HG03354 (cell line): ENCODE measurements around the gene INTS6.
"Not testable (repeated sequence)": the region's sequence is repeated elsewhere in the genome, so short reads cannot be mapped to it uniquely, and the experiment has no call there.

Experiments
- ATAC-seq: cut with Tn5 transposase; IDR thresholded peaks from one replicate; pipeline ENCODE4 v1.9.1; 2021; ENCODE audit warnings: mild to moderate bottlenecking; ENCODE audit not compliant: unreplicated experiment, poor library complexity, severe bottlenecking

The INTS6 gene

DNA sequence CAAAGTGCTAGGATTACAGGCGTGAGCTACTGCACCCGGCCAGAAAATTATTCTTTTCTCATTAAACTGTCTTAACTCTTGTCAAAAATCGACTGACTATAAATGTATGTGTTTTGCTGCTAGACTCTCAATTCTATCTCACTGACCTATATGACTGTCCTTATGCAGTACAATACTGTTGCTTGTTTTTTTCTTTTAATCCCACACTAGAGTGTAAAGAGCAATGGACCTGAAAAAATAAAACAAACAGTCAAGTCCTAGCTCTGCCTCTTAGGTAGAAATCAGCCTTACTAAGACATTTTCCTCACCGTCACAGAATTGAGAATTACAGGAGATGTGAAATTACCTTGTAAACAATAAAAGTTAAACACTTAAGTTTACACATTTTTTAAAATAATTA, 35.1 kb downstream of the INTS6 start:
- ATAC-seq, result no peak

DNA sequence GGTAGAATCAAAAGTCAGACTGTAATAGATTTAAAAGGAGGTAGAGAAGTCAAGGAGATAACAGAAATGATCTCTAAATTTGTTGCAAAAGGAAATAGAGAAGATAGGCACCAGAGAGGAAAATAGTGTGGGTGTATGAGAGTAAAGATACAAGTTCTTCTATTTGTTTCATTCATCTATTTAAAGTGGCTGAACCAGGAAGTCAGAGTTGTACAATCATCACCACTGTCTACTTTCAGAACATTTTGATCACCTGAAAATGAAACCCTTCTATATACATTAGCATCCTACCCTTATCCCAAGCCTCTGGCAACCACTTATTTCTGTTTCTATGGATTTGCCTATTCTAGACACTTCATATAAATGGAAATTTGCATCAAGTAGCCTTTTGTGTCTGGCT, 36.7 kb downstream of the INTS6 start:
- ATAC-seq, result peak; percentile 57

DNA sequence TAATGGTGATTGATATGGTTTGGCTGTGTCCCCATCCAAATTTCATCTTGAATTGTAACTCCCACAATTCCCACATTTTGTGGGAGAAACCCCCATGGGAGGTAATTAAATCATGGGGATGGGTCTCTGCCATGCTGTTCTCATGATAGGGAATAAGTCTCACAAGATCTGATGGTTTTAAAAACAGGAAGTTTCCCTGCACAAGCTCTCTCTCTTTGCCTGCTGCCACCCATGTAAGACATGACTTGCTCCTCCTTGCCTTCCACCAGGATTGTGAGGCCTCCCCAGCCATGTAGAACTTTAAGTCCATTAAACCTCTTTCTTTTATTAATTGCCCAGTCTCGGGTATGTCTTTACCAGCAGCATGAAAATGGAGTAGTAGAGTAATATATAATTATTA, 37.5 kb downstream of the INTS6 start:
- not testable (repeated sequence) for ATAC-seq

DNA sequence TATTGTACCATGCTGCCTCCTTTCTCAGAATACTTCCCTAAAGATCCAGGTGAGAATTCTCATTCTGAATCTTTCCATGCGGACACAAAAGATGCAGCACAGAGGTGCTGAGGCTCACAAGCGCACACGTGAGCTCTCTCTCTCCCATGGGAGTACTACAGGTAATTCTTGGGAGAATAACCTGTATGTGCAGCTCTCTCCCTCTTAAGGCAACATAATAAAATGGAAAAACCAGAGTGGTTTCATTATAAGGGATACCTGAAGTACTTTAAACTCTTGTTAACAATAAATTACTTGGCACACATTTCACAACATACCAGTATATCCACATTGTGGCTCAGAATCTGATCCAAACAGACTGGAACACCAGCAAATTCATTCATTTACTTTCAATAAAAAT, 40.4 kb downstream of the INTS6 start:
- ATAC-seq, result no peak

DNA sequence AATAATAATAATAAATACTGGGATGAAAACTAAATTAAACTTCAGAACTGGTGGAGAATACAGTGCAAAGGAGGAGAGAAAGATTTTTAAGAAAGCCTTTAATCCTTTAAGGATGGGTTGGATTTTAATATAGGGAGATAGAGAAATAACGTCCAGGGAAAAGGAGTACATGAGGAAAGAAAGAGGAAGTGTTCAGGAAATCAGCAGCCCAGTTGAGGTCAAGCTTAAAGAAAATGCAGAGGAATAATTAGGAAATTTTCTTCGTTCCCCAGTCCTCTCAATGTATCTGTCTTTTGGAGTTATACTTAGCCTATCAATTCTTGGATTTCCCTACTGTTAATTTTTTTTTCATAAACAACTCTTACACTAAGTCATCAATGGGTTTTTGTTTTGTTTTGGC, 47.7 kb downstream of the INTS6 start:
- no peak for ATAC-seq

DNA sequence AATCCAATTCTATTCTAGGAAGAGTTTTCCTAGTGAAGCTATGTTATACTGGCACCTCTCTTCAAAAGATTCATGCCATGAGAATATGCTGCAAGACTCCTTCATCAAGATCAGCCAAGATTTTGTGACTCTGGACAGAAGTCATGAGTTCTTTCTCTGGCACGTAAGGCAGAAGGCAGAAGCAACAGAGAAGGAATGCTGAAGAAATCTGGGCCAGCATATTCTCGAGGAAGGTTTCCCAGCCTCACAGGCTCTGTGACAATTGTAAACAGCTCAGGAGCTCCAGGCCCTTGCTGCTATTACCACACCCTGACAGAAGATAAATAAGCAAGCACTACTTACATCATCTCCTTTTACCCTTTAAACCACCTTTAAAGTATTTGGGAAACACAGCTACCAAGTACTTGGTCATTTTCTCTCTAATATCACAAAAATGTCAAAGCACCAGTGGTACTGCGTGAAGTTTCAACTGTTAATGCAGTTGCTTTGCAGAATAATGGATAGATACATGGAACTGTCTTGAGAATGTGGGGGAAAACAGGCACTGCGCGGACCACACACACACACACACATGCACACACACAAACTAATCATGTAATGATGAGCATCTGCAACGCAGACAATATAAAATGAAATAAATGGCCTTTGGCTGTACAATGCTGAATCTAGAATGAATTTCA, 55.4 kb downstream of the INTS6 start:
- no peak for ATAC-seq

DNA sequence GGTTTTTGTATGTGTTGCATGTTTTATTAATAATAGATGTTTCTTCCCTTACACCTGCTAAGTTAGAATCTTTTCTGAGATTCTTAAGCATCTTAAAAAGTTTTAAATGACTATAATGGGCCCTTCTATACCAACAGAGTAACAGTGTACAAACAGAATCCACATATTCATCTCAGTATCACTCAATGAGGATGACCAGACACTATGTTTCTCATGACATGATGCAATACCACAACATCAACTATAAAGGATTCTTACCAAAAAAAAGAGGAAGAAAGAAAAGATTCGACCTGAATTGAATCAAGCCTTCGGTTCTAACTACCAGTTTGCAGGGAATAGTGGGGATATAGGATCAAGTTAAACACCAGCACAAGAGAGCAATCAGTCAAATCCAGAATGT, 56.5 kb downstream of the INTS6 start:
- peak; percentile 79 for ATAC-seq

DNA sequence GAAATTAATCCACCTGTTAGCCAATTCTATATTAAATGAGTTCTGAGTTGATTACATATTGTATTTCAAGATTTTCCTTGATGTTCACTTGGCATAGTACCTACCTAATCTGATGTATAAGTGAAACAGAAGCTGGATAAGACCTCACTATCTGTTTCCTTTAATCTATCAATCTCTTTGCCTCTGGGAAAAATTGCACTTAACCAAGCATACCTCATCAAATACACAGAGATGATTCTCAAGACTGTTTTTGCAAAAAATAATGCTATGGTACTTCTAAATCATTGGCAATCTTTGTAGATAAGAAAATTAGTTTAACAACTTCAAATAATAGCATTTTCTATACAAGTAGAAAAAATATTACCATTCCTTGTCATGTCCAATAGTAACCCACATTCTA, 58.1 kb downstream of the INTS6 start:
- ATAC-seq, result no peak

DNA sequence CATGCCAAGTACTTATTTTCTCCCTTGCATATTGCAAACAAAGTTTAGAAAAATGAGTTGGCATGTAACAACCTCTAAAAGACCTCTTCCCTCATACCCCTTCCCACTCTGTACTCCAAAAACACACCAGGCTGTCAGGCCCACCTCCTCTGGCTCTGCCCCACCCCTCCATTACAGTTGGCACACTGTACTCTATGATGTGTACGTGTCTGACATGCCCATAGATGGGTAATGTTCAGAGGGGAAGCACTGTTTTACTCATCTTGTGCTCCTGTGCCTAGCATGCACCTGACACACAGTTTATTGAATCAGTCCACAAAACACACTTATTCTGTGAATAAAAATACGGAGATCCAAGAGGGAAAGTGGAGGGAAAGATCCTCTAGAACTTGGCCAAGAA, 67.7 kb downstream of the INTS6 start:
- ATAC-seq, result no peak

DNA sequence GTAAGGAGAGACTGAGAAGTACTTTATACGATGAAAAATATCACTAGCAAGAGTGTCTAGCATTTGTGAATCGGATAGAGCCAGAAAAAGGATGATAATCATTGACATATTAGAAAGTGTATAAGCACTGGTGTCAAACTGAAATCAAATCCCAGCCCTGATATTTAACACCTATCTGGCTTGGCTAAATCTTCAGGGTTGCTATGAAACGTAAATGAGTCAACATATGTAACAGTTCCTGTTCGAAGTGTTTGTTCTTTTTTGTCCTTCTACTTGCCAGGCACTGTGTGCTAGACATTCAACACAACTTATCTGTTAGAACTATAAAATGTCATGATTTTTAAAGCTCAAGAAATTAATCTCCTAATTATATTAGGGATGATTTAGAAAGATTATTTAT, 72.6 kb downstream of the INTS6 start:
- ATAC-seq, result no peak

DNA sequence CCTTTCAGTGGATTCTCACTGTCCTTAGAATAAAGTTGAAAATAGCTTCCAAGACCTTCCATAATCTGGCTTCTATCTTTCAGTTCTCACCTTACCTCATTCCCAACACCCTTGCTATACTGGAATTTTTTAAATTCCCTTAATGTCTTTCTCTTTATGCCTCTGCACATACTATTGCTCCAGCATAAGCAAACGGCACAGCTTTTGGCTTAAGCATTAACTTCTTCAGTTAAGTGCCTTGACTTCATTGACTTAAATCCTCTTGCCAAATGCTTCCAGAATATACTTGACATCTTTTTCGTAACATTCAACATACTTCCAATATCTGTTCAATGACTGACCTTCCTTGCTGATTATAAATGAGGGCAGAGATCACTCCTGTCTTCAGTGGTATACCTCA, 79.4 kb downstream of the INTS6 start:
- no peak for ATAC-seq

DNA sequence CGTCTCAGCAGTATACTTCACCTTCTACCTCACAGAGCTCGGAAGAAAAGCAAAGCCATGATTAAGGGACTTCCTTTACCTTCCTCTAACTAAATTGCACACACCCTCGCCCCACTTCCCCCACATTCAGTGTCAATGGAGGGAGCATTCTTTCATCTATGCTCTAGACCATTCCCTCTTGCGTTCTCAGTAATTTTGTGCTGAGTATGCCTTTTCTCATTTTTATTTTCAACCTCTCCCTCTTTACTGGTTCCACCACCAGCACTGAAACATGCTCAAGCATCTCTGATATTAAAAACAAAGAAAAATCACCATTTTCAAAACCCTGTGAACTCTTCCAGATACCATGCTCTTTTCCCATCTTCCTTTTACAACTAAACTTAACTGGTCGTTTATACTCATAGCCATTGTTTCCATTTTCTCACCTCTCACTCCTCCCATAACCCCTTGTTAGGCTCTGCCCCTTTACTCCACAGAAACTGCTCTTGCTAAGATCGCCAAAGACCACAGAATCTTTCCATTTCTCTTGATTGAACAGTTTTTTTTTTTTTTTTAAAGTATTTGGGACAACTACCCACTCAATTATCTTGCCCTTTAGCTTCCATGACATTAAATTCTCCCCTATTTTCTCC, 81.0 kb downstream of the INTS6 start:
- no peak for ATAC-seq

DNA sequence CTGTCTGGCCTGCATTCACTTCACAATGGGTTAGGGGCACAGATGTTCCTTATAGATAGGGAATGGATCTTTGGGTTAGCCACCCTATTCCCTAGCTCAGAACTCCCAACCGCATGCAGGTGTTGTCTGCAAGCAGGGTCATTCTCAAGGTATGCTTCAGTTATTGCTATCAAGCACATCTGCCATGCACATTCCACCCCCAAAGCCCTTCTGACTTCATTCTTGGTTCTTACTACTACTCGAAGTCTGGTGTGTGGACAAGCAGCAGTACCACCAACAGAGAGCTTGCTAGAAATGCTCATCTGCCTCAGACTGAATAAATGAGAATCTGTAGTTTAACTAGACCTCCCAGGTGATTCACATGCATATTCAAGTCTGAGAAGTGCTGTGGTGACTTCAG, 82.0 kb downstream of the INTS6 start:
- ATAC-seq, result no peak

DNA sequence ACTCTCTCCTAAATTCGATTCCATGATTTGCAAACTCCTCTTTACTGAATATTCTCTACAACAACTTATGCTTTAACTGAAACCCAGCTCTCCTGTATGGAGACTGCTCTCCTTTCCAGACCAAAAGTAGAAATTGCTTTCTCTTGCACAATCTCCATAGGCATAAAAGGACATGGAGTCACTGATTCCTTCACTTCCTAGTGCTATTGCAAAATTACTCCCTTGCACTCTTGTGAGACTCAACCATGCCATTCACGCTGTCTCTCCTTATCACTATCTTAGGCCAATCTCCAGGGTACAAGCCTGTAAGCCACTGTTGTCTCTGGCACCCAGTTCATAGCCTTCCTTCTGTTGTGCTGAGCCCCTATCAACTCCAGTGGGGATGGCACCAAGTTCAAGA, 82.7 kb downstream of the INTS6 start:
- no peak for ATAC-seq

DNA sequence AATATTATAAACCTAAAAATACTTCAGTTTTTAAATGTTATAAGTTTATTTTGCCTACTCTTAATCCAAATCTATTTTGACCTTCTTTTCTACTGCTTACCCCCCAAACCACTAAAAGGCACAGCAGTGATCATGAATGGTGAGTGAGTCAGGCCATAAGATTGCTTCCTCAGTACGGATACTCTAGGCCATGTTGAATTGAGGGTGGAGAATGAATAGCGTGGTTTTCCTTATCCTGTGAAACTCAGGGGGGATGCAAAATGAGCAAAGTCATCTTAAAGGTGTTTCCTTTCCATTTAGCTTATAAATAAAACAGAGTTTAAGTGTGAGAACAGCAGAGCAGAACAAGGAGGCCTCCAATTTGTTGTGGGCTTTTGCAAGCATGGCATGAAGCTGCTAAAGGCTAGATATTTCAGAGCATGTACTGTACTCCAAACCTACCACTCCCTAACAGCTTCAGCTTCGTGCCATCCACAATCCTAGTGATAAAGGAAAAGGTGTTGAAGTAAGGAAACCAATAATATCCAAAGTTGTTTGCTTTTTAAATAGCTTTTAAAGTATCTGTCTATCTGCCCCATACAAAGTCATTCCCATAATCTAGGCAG, 88.3 kb downstream of the INTS6 start:
- ATAC-seq, result no peak

DNA sequence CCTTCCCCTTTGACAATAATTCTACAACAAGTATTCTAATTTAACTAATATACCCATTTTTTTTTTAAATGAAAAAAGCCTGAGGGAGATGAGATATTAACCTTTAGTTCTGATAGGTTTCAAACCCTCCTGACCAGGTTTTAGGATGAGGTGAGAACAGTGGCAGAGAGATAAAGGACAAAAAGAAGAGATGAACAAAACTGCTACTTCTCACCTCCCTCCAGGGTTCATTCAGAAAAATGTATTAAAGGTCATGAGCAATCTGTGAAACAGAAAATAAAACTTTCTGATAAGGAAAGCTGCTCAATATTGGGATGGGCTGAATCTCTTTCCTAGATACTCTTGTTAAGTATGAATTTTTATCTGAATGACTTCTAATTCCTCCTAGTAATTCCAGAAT, 89.2 kb downstream of the INTS6 start:
- ATAC-seq, result no peak

DNA sequence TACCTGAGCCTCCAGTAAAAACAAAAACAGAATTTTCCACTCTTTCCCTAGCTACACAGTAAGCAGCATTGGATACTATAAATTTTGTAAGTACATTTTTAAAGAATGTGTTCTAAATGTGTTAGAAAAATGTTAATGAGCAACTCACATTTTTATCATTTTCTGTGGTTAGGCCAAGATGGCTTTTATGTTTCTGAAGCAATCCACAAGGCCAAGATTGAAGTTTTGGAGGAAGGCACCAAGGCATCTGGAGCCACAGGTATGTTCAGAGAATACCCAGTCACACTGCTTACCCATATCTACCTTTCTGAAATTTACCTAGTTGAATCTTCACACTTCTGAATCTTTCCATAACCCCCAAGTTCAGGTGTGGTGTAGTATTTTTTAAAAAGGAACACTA, 91.7 kb downstream of the INTS6 start:
- no peak for ATAC-seq

DNA sequence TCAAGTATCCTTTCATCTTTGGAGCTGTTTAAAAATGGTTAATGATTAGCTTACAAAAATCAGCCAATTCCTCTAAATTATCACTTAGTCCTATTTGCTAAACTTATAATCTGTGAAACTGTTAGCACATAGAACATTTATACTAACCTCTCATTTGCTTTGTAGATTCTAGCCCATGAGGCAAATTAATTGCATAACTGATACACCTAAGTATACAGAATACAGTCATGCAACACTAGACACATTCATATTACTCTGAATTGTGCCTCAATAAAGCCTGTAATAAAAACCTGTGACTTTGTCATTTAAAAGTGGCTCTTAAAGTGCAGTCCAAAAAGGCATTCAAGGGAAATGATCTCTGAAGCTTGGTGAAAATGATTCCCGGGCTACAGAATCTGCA, 92.3 kb downstream of the INTS6 start:
- no peak for ATAC-seq

DNA sequence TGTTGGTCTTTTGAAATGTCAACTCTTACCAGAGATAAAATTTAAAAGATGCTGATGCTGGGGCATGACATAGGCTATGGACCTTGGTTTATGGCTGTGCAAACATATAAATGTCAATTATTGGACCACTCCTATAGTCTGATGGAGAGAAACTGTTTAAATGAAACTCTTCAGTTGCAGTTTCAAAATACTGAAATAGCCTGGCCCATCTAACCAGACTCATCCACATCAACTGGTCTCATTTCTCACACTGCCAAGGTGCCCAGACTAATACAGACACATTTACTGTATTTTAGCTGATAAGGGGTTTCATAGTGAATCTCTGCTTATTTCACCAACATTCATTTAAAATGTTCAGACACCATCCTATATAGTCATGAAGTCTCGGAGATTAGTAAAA, 93.5 kb downstream of the INTS6 start:
- ATAC-seq, result no peak

DNA sequence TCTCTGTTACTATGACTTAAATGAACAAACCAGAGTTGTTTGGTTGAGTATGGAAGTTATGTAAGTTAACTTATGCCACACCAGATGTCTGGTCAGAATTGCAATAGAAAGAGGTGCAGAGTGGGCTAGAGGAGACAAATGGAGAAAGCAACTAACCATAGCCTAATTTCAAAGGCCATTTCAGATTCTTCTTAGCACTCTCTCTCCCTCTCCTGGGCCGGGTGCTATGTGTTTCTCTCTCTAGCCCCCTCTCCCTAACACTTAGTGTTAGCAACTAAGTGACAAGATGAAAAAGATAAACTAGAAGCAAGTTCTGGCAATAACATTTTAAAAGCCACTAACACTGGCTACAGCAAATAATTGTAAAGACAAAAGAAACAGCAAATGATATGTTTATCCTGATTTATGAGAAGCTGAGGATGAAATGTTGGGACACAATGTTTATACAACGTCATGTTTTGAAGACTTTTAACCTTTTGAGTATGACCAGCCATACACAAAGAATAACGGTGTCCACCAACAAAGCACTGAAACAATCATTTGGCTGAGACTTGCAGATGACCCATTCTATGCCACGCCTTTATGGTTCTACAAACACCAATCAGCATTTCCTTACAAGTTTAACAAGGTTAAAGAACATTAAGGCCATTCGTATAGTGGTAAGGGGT, 94.8 kb downstream of the INTS6 start:
- no peak for ATAC-seq

DNA sequence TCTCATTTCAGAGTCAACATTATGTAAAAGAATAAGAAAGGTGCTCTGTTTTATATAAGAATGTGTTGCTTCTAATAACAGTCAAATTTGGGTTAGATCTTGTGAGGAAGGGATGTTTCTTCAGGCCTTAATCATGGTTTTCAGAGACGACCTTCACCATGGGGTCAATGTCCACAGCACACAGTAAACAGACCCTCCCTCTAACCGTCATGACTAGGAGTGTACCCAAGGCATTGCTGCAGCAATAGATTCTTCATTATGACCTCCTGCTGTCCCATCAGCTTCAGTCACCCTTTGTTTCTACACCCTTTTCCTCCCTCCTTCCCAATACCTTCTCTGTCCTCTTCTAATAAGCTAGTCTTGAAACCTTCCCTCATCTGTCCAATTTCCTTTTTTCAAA, 97.6 kb downstream of the INTS6 start:
- ATAC-seq, result no peak
